ENCODE data around the gene TP53I13. TPM values are rescaled to one million over a fixed set of nuclear protein-coding genes. Genes with fewer than 3 reads are reported as not detected.

TP53I13 gene
- polyA plus RNA-seq, 4 donors = 66.4 to 326 (median 192) TPM

DNA sequence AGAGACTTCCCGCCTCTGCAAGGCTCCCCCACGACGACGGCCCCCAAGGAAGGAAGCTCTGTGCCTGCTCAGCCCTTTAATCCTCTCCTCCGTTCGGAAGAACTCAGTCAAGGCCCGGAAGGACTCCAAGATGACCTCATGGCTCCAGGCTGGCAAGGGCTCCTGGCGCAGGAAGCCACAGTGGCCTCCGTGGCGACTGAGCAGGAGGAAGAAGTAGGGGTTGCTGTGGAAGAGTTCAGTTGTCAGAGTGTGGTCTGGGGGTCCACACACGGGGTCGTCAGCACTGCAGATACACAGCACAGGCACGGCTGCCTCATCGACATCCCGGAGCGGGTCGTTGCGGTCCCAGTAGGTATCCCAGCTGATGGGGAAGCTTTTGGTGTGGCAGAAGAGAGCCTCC, 5.9 kb upstream of the TP53I13 start:
- DNase-seq = no peak
- 85 to 91% (median 87%) methylated on average over 18 of the region's 18 CpGs for WGBS, 3 donors
- peaks cover under 1 to 30% (median 6%) of the 10 kb centered on the region in 3 donors for H3K4me1 ChIP-seq (ENCODE audit: control insufficient read depth in 3 of 3, insufficient read depth in 2 of 3, low read depth in 1 of 3, low read length in 2 of 3)
- H3K4me3 ChIP-seq (ENCODE audit: low read depth in 1 of 3, low read length in 3 of 3) = no peak overlapping the region
- H3K36me3 ChIP-seq (ENCODE audit: control insufficient read depth in 3 of 3, insufficient read depth in 2 of 3, low read depth in 1 of 3, low read length in 3 of 3) = peaks cover 0 to 31% (median 9%) of the 10 kb centered on the region in 3 donors
- FAIRE-seq = no peak
- peaks cover 0 to 8% (median 0%) of the 10 kb centered on the region in 3 donors for H3K27me3 ChIP-seq (ENCODE audit: control insufficient read depth in 3 of 3, insufficient read depth in 3 of 3, low read length in 3 of 3)
- H3K9me3 ChIP-seq (ENCODE audit: control insufficient read depth in 2 of 2, insufficient read depth in 1 of 2, low read depth in 1 of 2, low read length in 1 of 2) = no peaks in the 10 kb centered on the region
- H3K27ac ChIP-seq (ENCODE audit: low read depth in 1 of 3, low read length in 2 of 3) = peak overlapping the region in 2 of 3 donors; percentile 6 to 41

GRCh38 chr17:29563816-29564215, 4.7 kb upstream of the TP53I13 start:
- H3K9me3 ChIP-seq (ENCODE audit: control insufficient read depth in 2 of 2, insufficient read depth in 1 of 2, low read depth in 1 of 2, low read length in 1 of 2) = no peaks in the 10 kb centered on the region
- no peak overlapping the region for H3K4me3 ChIP-seq (ENCODE audit: low read depth in 1 of 3, low read length in 3 of 3)
- FAIRE-seq (no peak), DNase-seq (no peak)
- H3K4me1 ChIP-seq (ENCODE audit: control insufficient read depth in 3 of 3, insufficient read depth in 2 of 3, low read depth in 1 of 3, low read length in 2 of 3) = peaks cover 0 to 29% (median 6%) of the 10 kb centered on the region in 3 donors
- 93 to 100% (median 98%) methylated on average over 3 of the region's 3 CpGs for WGBS, 3 donors
- H3K36me3 ChIP-seq (ENCODE audit: control insufficient read depth in 3 of 3, insufficient read depth in 2 of 3, low read depth in 1 of 3, low read length in 3 of 3) = peaks cover 0 to 31% (median 9%) of the 10 kb centered on the region in 3 donors
- peaks cover 0 to 8% (median 0%) of the 10 kb centered on the region in 3 donors for H3K27me3 ChIP-seq (ENCODE audit: control insufficient read depth in 3 of 3, insufficient read depth in 3 of 3, low read length in 3 of 3)
- no peak overlapping the region for H3K27ac ChIP-seq (ENCODE audit: low read depth in 1 of 3, low read length in 2 of 3)

- FAIRE-seq = no peak
- H3K27ac ChIP-seq (ENCODE audit: low read depth in 1 of 3, low read length in 2 of 3) = peak overlapping the region; percentile 74 to 97 (median 75)
- DNase-seq = peak; percentile 73 to 86
- H3K4me3 ChIP-seq (ENCODE audit: low read depth in 1 of 3, low read length in 3 of 3) = peak overlapping the region; percentile 52 to 68 (median 57)
- H3K4me1 ChIP-seq (ENCODE audit: control insufficient read depth in 3 of 3, insufficient read depth in 2 of 3, low read depth in 1 of 3, low read length in 2 of 3) = peaks cover 0 to 39% (median 8%) of the 10 kb centered on the region in 3 donors
- 2 to 14% (median 6%) methylated on average over 41 to 55 of the region's 55 CpGs for WGBS, 3 donors
- no peaks in the 10 kb centered on the region for H3K9me3 ChIP-seq (ENCODE audit: control insufficient read depth in 2 of 2, insufficient read depth in 1 of 2, low read depth in 1 of 2, low read length in 1 of 2)
- peaks cover 0 to 8% (median 0%) of the 10 kb centered on the region in 3 donors for H3K27me3 ChIP-seq (ENCODE audit: control insufficient read depth in 3 of 3, insufficient read depth in 3 of 3, low read length in 3 of 3)
- peaks cover 0 to 41% (median 9%) of the 10 kb centered on the region in 3 donors for H3K36me3 ChIP-seq (ENCODE audit: control insufficient read depth in 3 of 3, insufficient read depth in 2 of 3, low read depth in 1 of 3, low read length in 3 of 3)
Observed at GRCh38 chr17:29565643-29566472, 2.6 kb upstream of the TP53I13 start.

- Histone ChIP-seq H3K4me1 (ENCODE audit: control insufficient read depth in 3 of 3, insufficient read depth in 2 of 3, low read depth in 1 of 3, low read length in 2 of 3) (peaks cover 0 to 42% (median 8%) of the 10 kb centered on the region in 3 donors), H3K36me3 (ENCODE audit: control insufficient read depth in 3 of 3, insufficient read depth in 2 of 3, low read depth in 1 of 3, low read length in 3 of 3) (peaks cover 0 to 43% (median 6%) of the 10 kb centered on the region in 3 donors), H3K27ac (ENCODE audit: low read depth in 1 of 3, low read length in 2 of 3) (peak within 1 kb of the TSS; percentile 86 to 99 (median 97)), H3K9me3 (ENCODE audit: control insufficient read depth in 2 of 2, insufficient read depth in 1 of 2, low read depth in 1 of 2, low read length in 1 of 2) (no peaks in the 10 kb centered on the region), H3K27me3 (ENCODE audit: control insufficient read depth in 3 of 3, insufficient read depth in 3 of 3, low read length in 3 of 3) (peaks cover 0 to 8% (median 0%) of the 10 kb centered on the region in 3 donors), H3K4me3 (ENCODE audit: low read depth in 1 of 3, low read length in 3 of 3) (peak within 1 kb of the TSS; percentile 52 to 74 (median 68))
- FAIRE-seq (no peak), DNase-seq (peak; percentile 84 to 93)
- WGBS, 3 donors = 0 to 1% (median 1%) methylated on average over 76 to 94 of the region's 94 CpGs
Observed at GRCh38 chr17:29566473-29567303, 1.8 kb upstream of the TP53I13 start, which contains the start of gene ABHD15. Gene ABHD15, minus strand, starts transcription at chr17:29567037. Its CDS starts 71 bp downstream, at chr17:29566966.

GRCh38 chr17:29567304-29567553, 1.3 kb upstream of the TP53I13 start:
- 0% methylated on average over 17 to 27 of the region's 27 CpGs for WGBS, 3 donors
- Histone ChIP-seq H3K4me3 (ENCODE audit: low read depth in 1 of 3, low read length in 3 of 3) (peak overlapping the region; percentile 52 to 74 (median 68)), H3K4me1 (ENCODE audit: control insufficient read depth in 3 of 3, insufficient read depth in 2 of 3, low read depth in 1 of 3, low read length in 2 of 3) (peaks cover 0 to 43% (median 8%) of the 10 kb centered on the region in 3 donors), H3K36me3 (ENCODE audit: control insufficient read depth in 3 of 3, insufficient read depth in 2 of 3, low read depth in 1 of 3, low read length in 3 of 3) (peaks cover 0 to 43% (median 5%) of the 10 kb centered on the region in 3 donors), H3K27me3 (ENCODE audit: control insufficient read depth in 3 of 3, insufficient read depth in 3 of 3, low read length in 3 of 3) (peaks cover 0 to 8% (median 0%) of the 10 kb centered on the region in 3 donors), H3K9me3 (ENCODE audit: control insufficient read depth in 2 of 2, insufficient read depth in 1 of 2, low read depth in 1 of 2, low read length in 1 of 2) (no peaks in the 10 kb centered on the region), H3K27ac (ENCODE audit: low read depth in 1 of 3, low read length in 2 of 3) (peak overlapping the region; percentile 86 to 99 (median 97))
- no peak for DNase-seq
- no peak for FAIRE-seq

- H3K27me3 ChIP-seq (ENCODE audit: control insufficient read depth in 3 of 3, insufficient read depth in 3 of 3, low read length in 3 of 3) = peaks cover 0 to 8% (median 0%) of the 10 kb centered on the region in 3 donors
- H3K36me3 ChIP-seq (ENCODE audit: control insufficient read depth in 3 of 3, insufficient read depth in 2 of 3, low read depth in 1 of 3, low read length in 3 of 3) = peaks cover 0 to 41% (median 0%) of the 10 kb centered on the region in 3 donors
- no peaks in the 10 kb centered on the region for H3K9me3 ChIP-seq (ENCODE audit: control insufficient read depth in 2 of 2, insufficient read depth in 1 of 2, low read depth in 1 of 2, low read length in 1 of 2)
- DNase-seq (peak; percentile 66 to 82), FAIRE-seq (no peak)
- 0 to 1% (median 1%) methylated on average over 61 to 63 of the region's 63 CpGs for WGBS, 3 donors
- peak overlapping the region; percentile 86 to 99 (median 97) for H3K27ac ChIP-seq (ENCODE audit: low read depth in 1 of 3, low read length in 2 of 3)
- peaks cover 0 to 43% (median 8%) of the 10 kb centered on the region in 3 donors for H3K4me1 ChIP-seq (ENCODE audit: control insufficient read depth in 3 of 3, insufficient read depth in 2 of 3, low read depth in 1 of 3, low read length in 2 of 3)
- H3K4me3 ChIP-seq (ENCODE audit: low read depth in 1 of 3, low read length in 3 of 3) = peak overlapping the region; percentile 52 to 74 (median 68)
Observed at GRCh38 chr17:29567554-29568330, 759 bp upstream of the TP53I13 start.

- DNase-seq (no peak), FAIRE-seq (no peak)
- 63 to 72% (median 65%) methylated on average over 14 of the region's 14 CpGs for WGBS, 3 donors
- H3K27ac ChIP-seq (ENCODE audit: low read depth in 1 of 3, low read length in 2 of 3) = peak overlapping the region; percentile 82 to 94 (median 85)
- peaks cover 0 to 55% (median 10%) of the 10 kb centered on the region in 3 donors for H3K4me1 ChIP-seq (ENCODE audit: control insufficient read depth in 3 of 3, insufficient read depth in 2 of 3, low read depth in 1 of 3, low read length in 2 of 3)
- H3K36me3 ChIP-seq (ENCODE audit: control insufficient read depth in 3 of 3, insufficient read depth in 2 of 3, low read depth in 1 of 3, low read length in 3 of 3) = peaks cover 0 to 49% (median 2%) of the 10 kb centered on the region in 3 donors
- peaks cover 0 to 8% (median 0%) of the 10 kb centered on the region in 3 donors for H3K27me3 ChIP-seq (ENCODE audit: control insufficient read depth in 3 of 3, insufficient read depth in 3 of 3, low read length in 3 of 3)
- no peaks in the 10 kb centered on the region for H3K9me3 ChIP-seq (ENCODE audit: control insufficient read depth in 2 of 2, insufficient read depth in 1 of 2, low read depth in 1 of 2, low read length in 1 of 2)
- peak overlapping the region in 2 of 3 donors; percentile 52 to 83 for H3K4me3 ChIP-seq (ENCODE audit: low read depth in 1 of 3, low read length in 3 of 3)
Observed at GRCh38 chr17:29569245-29569950, 897 bp downstream of the TP53I13 start.

Data from small intestine (tissue), 7 donors.